GM19452 (cell line): ENCODE measurements around the gene SIGLEC7.
"Not testable (repeated sequence)": the region's sequence is repeated elsewhere in the genome, so short reads cannot be mapped to it uniquely, and the experiment has no call there.

Experiments used
- ATAC-seq: cut with Tn5 transposase; IDR thresholded peaks from one replicate; pipeline ENCODE4 v1.9.1; 2021; ENCODE audit not compliant: unreplicated experiment

Gene SIGLEC7

DNA sequence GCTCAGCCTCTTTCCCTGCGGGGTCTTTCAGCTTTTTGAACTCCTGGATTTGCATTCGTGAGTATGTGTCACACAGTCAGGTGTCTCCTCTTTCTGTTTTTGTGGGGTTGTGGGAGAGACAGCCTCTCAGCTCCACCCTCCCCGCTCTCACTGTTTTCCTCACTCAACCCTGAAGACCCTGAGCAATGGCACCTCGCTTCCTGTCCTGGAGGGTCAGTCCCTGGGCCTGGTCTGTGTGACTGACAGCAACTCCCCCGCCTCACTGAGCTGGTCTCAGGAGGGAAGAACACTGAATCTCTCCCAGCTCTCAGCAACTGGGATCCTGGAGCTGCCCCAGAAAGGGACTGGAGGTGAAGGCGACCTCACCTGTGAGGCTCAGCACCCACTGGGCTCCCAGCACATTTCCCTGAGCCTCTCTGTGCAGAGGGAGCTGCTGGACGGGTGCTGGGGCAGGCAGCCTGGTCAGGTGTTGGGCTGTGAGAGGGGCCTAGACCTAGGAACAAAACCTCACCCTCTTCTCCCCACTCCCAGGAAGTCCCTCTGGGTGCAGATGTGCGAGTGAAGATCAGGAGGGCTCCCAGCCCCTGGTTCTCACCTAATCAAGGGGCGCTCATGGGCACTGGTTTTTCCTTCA is 4.2 kb upstream of the SIGLEC7 start:
- no peak for ATAC-seq

DNA sequence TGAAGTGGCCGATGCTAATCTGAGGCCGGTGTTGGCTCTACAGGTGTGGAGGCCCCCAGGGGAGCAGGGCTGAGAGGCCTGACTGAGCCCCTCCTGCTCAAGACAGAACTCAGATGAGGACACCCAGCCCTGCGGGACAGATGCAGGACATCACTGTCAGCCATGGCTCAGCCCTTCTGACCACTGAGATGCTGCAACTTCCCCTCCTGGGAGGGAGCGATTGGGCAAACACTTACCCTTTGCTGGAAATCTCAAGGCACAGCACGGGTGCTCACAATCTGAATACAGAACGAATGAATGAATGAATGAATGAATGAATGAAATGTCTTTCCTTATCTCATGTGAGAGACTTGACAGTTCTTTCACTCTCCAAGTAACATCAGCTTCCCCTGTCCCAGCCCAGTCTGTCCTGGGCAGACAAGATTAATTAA is 3.5 kb upstream of the SIGLEC7 start:
- no peak for ATAC-seq

DNA sequence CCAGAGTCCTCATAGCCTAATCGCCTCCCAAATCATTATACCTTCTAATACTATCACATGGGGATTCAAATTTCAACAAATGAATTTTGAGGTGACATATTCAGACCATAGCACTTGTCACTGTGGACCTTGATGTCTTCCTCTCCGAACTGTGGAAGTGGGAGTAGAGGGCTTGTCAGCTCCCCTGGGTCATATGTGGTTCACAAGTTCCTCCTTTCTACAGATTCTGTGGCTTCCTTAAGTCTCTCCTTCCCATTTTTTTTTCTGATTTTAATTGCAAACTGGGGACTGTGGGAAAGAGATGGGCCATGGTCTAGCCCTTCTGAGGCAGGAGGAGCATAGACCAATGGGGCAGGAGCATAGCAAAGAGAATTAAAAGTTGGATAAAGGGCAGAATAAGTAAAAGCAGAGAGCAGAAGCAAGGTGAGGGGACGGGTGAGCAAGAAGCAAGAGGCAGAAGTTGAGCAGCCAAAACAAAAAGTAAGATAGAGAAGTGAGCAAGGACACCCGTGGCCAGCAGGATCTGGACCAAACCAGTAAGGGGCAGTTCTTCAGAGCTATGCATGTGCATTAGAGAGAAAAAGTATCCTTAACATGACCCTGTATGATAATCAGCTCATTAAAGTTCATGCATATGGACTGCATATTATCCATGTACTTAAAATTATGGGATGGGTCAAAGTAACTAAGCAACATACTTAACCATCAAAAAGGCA is 2.6 kb upstream of the SIGLEC7 start:
- no peak for ATAC-seq

DNA sequence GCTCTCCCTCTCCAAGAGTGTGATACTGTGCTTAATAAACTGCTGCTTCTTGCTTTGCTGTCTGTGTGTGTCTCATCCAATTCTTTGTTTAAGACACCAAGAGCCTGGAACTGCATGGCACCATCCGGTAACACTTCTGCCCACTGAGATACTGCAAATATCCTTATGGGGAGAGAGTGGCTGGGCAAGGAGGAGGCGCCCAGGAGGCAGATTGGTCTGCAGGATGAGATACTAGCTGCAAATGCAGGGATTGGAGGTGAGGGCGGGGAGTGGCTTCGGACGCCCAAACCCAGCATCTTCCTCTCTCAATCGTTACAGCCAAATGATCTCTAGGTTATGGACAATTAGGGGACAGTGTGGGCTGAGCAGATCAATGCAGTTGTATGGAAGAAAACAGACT is 1.7 kb upstream of the SIGLEC7 start:
- ATAC-seq, result no peak

DNA sequence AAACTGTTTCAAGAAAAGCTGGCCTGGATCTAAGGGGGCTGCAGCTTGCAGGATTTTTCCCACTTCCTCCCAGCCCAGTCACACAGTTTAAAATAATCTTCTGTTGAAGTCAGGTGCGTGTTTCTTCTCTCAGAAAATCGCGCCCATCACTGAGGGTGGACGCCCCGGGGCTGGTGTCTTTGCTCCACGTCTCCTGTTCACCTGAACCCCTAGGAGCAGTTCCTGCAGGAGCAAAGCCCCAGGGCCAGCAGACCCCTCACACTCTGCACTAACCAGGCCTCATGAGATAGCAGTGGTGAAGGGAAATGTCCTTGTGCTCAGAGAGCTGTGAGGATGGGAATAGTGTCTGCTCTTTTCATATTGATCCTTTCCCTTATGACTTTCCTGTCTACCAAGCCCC is 920 bp upstream of the SIGLEC7 start:
- ATAC-seq, result no peak

DNA sequence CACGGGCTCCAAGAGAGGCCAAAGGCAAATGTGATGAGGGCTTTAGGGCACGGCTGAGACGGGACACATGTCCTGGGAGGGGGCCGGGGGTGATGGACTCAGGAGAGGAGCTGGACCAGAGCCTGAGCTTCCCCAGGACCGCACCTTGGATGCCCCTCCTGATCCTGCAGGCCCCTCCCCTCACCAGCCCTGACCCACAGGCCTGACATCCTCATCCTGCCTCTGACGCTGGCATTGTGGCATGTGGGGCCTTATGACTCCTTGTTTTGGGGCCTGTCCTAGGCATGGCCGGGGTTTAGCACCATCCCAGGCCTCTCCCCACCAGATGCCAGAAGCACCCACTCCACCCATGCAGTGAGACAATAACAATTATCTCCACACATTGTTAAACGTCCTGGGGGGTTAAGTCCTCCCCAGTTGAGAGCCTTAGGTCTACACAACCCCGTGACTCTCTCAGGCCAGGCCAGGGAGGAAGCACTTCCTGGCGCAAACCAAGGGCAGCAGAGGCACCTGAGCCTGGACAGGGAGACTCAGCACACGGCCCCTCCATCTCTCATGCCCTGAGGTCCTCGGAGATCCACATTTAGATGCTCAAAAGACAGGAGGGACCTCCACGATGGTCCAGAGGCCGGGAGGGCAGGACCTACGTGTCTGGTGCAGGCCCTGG is 841 bp downstream of the SIGLEC7 start:
- ATAC-seq, result not testable (repeated sequence)

DNA sequence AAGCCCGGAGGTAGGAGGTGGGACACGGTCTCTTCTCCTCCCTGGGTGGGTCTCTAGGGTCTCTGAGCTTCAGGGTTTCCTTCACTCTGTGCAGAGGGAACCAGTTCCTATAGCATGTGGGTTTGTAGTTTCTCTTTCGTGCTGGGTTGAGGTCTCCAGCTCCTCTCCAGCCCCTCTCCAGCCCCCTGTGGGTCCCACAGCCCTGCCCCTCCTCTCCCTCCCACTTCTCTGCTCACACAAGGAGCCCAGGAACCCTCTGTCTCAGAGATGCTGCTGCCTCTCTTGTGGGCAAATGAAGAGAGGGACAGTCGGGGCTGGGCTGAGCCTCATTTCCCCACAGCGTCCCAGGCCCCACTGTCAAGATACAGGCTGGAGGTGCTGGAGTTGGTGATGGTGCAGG is 1.4 kb downstream of the SIGLEC7 start:
- ATAC-seq, result no peak

DNA sequence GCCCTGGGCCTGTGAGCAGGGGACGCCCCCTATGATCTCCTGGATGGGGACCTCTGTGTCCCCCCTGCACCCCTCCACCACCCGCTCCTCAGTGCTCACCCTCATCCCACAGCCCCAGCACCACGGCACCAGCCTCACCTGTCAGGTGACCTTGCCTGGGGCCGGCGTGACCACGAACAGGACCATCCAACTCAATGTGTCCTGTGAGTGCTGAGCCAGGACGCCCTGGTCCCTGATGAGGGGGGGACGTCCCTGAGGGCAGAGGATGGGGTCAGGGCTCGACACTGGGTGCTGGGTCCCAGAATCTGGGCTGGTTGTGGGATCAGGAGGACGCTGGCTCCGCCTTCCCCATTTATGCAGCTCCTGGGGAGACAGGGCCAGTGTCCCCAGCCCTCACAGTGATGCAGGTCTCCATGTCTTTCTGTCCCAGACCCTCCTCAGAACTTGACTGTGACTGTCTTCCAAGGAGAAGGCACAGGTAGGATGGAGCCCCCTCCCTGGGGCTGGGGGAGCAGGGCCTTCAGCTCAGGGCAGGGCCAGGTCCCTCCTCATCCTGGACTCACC is 2.5 kb downstream of the SIGLEC7 start:
- no peak for ATAC-seq

DNA sequence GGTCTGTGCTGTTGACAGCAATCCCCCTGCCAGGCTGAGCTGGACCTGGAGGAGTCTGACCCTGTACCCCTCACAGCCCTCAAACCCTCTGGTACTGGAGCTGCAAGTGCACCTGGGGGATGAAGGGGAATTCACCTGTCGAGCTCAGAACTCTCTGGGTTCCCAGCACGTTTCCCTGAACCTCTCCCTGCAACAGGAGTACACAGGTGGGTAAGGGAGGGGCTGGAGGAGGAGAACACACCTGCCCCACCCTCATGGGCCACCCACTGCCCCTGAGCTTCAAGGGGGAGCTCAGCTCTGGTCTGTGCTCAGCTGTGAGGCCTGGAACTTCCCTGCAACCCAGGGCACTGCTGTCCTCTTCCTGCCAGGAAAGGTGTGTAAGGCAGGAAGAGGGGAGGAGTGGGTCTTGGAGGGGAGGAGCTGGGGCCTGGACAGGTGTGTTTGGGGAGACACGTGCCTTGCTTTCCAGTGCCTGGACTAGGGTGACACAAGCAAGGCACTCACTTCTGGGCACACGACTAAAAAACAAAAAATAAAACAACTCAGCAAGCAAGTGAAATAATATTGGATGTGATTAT is 3.9 kb downstream of the SIGLEC7 start:
- no peak for ATAC-seq

DNA sequence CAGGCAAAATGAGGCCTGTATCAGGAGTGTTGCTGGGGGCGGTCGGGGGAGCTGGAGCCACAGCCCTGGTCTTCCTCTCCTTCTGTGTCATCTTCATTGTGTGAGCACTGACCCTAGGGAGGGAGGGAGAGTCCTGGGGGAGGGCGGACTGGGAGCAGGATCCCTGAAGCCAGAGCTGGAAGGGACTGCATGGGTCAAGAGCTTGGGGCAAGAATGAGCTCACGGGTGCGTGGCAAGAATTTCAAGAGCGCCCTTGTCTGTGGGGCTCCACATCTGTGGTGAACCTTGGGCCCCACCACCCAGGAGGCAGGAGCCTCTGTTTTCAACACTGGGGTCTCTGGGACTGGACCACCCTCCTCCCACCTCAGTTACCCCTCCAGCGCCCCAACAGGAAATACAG is 4.7 kb downstream of the SIGLEC7 start:
- no peak for ATAC-seq

DNA sequence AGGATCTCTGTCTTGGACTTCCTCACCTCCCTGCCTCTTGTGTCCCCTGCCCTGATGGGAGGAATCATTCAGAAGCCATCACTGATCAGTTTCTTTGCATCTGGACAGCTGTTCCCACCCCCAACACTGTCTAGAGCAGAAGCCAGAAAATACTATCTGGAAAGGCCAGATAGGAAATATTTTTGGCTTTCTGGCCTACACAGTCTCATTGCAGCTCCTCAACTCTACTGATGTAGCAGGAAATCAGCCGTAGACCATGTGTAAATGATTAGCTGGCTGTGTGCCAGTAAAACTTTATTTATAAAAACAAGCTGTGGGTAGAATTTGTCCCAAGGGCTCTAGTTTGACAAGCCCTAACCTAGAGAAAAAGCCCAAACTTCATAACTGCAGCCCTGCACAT is 5.6 kb downstream of the SIGLEC7 start:
- no peak for ATAC-seq

DNA sequence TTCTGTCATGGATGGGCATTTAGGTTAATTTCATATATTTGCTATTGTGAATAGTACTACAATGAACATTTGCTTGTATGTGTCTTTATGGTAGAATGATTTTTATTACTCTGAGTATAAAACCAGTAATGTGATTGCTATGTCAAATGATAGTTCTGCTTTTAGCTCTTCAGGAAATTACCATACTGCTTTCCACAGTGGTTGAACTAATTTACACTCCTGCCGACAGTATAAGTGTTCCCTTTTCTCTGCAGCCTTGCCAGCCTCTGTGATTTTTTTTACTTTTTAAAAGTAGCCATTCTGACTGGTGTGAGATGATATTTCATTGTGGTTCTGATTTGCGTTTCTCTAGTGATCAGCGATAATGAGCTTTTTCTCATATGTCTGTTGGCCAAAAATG is 6.5 kb downstream of the SIGLEC7 start:
- no peak for ATAC-seq

DNA sequence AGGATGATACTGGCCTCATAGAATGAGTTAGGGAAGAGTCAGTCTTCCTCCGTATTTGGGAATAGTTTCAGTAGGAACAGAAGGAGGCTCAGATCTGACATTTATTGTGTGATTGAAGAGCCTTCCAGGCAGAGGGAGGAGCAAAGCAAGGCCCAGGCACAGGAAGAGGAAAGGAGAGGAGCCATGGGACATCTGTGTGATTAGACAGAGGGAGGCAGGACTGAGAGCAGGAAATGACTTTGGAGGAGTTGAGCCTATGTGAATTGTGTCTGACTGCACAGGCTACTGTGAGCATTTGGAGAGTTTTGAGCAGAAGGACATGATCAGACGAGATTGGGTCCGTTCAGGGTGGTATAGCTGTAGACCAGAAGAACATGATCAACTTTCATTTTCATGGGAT is 8.5 kb downstream of the SIGLEC7 start:
- ATAC-seq, result no peak

DNA sequence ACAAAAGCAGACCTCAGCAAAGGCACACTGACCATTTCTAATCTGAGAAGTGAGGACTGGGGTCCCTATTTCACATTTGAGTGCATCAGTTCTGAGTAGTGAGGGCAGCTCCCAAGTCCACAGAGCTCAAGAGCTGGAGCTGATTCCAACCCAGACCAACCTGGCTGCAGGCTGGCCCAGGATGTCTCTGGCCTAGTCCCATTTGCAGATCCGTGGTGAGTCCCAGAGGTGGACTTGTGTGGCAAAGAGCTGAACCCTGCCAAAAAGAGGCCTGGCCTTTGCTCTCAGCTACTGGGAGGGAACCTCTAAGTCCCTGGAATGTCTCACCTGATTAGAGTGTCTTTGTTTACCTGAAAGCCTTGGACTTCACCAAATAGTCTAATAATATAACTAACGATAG is 14.6 kb downstream of the SIGLEC7 start:
- ATAC-seq, result no peak

DNA sequence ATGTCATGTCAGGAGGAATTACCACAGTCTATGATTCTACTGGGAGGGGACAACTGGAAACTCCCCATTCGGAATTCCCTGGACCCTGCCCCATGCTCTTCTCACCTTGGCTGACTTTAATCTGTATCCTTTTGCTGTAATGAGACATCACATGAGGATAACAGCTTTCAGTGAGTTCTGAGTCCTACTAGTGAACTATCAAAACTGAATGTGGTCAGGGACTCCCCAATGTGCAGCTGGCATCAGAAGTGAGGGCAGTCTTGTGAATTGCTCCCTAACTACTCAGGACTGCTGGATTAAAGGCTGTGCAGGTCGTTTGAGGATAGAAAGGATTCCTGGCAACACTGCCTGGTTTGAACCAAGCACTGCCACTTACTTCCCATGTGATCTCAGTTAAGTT is 15.2 kb downstream of the SIGLEC7 start:
- no peak for ATAC-seq

DNA sequence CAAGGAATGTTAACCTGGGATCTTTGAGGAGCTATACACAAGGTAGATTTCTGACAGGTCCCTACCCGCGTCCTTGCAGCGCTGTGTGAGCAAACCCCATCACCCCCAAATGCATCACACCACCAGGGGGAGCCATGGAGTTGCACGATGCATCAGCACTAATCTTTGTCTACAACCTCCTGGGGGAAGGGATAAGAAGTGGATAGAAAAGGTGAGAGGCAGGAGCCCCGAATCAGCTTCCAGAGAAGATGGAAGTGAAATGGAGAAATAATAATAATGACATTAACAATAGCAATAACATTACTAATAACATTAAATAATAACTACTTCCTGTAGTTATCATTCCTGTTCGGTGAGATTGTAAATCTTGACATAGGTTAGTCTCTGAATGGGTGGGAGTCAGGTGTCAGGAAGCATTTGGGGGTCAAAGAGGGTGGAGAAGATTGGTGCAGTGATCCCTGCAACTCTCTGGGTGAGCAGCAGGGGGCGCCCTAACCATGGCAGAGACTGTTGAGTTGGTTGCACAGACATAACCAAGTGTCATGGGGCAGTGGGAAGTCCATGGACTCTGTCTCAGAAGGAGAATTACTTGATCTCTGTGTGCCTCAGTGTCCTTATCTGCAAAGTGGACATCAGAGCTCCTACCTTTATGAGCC is 16.5 kb downstream of the SIGLEC7 start:
- no peak for ATAC-seq

DNA sequence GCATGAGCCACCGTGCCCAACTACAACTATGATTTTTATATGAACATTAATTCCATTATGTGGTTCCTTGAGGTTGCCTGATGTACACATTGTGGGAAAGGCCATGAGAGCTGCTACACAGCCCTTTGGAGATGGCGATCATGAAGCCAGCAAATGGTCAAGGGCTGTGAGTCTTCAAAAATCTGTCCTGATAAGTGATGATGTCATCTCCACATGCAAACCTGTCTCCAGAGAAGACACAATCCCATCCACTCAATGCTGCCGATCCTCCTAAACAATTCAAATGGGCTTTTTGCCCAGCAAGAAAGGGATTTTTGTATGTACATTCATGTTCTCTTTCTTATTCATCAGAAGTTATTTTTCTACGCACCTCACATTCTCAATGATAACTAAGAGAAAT is 17.6 kb downstream of the SIGLEC7 start:
- ATAC-seq, result no peak

DNA sequence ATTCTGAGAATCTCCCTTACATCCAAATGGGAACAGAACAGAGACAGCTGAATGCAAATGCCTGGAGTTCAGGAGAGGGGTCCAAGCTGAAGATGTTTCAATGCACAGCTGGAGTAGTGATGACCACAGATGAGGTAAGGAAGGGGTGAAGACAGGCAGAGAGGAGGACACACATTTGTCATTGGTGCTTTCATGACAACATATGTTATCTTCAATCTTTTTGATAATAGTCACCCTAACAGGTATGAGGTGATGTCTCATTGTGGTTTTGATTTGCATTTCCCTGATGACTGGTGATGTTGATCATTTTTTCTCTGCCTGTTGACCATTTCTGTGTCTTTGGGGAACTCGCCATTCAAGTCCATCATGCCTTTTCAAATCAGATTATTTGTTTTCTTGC is 19.2 kb downstream of the SIGLEC7 start:
- ATAC-seq, result no peak

DNA sequence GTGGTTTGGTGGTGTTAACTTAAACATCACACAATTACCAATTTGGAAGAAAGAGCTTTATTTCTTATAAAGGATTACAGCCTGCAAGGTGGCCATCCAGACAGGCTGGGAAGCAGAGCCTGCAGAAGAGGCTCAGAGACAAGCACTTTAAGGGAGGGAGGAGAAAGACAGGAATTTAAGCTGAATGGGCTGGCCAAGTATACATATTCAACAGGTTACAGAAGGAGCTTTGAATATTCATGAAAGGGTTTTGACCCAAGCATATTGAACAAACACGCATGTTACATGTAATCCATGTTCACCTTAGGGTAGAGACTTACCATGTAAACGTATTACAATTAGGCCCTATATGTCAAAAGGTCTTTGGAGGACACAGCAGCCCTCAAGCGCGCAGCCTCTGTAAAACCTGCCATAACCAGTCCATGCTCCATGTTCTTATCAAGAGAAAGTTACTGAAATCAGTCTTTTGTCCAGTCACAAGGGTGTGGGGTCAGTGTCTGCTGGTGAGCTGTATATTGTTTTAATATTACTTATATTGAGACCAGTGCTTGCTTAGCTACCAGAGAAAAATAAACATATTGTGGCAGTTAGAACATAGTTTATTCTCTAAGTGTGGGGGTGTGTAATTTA is 19.9 kb downstream of the SIGLEC7 start:
- ATAC-seq, result no peak

DNA sequence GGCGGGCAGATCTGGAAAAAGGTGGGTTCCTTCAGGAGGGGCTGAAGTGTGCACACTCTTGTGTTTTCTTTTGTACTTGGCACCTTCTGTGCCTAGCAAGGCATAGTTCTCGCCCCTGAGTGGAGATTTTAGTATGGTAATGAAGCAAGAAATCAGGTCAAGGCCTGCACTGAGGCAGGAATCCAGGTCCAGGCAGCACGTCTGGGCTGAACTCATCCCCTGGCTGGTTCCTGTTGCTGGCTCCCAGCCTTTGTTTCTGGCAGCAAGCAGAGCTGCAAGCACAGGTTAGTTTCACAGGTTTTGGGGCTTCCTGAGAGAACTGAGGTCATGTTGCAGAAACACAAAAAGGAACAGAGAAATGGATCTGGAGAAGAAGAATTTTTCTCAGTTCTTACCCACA is 21.2 kb downstream of the SIGLEC7 start:
- no peak for ATAC-seq

DNA sequence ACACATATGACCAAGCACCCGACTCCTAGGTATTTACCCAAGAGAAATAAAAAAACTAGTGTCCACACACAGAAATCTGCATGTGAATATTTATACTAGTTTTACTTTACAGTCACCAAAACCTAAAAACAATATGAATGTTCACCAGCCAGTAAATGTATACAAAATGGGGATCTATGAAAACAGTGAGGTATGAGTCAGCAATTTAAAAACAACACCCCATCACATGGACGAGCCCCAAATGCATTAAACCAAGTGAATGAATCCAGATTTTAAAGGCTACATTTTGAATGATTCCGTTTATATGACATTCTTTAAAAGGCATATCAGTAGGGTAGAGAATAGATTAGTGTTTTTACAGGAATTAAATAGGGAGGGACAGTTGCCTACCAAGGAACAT is 22.1 kb downstream of the SIGLEC7 start:
- ATAC-seq, result no peak
